DMS114 treated with DMSO at 0.1 percent for 48 hours (cell line): ENCODE data around the gene RAP2B.
"Not testable (repeated sequence)": the region's sequence is repeated elsewhere in the genome, so short reads cannot be mapped to it uniquely, and the experiment has no call there.

Experiments used
- DNase-seq: peaks from one replicate; lab custom pipeline; 2025; ENCODE audit not compliant: unreplicated experiment; lab: John Stamatoyannopoulos, UW

RAP2B gene

GRCh38 chr3:153161714-153162512, at the start of gene RAP2B:
Gene RAP2B (plus strand): TSS chr3:153162226. CDS start chr3:153162694, 468 bp downstream.
- DNase-seq, result peak; percentile 64

DNA sequence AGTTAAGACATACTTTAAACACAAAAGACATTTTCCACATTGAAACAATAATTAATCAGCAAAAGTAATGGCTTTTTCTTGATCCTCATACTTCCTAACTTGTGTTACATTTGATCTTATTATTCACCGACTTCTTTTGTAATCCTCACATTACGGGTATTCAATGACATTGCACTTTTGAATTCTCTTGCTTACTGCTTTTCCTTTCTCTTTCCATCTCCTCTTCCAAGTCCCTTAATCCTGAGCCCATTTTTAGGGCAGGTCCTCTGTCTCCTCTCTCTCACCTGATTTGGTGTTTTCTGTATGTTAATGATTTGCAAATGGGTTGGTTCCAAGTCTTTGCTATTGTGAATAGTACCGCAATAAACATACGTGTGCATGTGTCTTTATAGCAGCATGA, 48.5 kb upstream of the RAP2B start:
- DNase-seq, result no peak

DNA sequence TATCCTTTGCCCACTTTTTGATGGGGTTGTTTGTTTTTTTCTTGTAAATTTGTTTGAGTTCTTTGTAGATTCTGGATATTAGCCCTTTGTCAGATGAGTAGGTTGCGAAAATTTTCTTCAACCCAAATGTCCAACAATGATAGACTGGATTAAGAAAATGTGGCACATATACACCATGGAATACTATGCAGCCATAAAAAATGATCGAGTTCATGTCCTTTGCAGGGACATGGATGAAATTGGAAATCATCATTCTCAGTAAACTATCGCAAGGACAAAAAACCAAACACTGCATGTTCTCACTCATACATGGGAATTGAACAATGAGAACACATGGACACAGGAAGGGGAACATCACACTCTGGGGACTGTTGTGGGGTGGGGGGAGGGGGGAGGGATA, 47.8 kb upstream of the RAP2B start:
- DNase-seq, result not testable (repeated sequence)

GRCh38 chr3:153115326-153115725, 46.7 kb upstream of the RAP2B start:
- no peak for DNase-seq

DNA sequence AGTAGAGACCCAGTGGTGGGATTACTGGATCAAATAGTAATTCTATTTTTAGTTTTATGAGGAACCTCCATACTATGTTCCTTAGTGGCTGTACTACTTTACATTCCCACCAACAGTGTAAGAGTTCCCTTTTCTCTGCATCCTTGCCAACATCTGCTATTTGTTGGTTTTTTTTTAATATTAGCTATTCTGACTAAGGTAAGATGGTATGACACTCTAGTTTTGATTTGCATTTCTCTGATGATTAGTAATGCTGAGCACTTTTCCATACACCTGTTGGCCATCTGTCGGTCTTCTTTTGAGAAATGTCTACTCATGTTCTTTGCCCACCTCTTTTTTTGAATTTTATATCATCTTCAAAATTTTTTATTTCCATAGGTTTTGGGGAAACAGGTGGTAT, 34.2 kb upstream of the RAP2B start:
- no peak for DNase-seq

DNA sequence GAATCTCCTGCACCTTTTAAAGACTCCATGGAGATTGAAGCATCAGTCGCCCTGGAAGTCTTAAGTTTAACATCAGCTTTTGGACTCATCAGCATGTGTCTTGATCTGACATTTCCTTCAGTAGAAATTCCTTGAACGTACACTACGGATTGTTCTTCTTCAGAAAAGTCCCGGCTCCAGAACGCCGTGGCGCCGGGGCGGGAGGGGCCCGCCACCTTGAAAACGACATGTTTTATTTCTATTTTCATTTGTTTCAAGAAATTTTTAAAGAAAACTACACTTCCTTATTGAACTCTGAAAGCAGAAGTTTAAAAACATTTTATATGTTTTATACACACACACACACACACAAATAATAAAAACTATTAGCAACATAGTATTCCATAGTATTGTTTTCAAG, 32.6 kb upstream of the RAP2B start:
- DNase-seq, result no peak

- DNase-seq, result no peak
These were observed 32.2 kb upstream of the RAP2B start for GRCh38 chr3:153129866-153130265.

DNA sequence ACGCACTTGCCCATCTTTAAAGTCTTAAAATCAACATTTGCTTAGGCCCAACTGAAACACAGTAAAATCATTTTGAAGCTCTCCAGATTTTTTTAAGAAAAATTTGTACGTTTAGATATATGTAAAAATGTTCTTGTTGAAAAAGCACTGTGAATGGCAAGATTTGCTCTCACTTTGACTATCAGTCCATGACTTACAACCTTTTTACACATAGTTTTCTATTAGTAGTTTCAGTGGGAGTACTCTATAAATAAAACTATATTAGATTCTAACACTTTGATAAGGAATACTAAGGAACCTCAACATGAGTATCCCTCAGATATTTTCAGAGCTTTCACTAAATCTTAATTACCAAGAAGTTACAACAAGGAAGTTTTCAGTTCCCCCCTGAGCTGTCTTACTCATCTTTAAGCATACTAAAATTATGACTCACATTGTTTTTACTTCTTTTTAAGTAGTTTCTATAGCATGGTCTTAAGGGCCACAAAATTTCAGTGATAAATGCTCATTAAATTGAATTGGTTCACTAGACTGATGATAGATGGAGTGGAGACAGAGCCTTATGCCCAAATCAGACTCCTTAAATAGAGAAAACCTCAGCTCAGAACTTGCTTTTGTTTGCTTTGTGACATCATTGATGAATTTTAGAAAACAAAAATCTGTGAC, 31.6 kb upstream of the RAP2B start:
- no peak for DNase-seq

DNA sequence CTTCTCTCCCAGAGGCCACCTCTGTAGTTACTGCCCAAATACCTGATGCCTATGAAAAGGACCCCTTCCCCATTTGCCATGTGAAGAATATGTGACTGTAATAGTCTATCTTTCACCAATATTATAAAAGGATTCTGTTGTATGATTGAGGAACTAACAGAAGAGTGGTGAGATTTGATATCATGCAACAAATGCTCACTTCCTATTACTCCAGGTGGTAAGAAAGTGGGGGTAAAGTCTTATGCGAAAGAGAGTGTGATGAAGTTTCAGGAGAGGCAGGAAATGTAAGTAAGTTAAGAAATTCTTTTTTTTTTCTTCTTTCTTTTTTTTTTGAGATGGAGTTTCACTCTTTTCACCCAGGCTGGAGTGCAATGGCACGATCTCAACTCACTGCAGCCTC, 24.4 kb upstream of the RAP2B start:
- DNase-seq, result no peak

DNA sequence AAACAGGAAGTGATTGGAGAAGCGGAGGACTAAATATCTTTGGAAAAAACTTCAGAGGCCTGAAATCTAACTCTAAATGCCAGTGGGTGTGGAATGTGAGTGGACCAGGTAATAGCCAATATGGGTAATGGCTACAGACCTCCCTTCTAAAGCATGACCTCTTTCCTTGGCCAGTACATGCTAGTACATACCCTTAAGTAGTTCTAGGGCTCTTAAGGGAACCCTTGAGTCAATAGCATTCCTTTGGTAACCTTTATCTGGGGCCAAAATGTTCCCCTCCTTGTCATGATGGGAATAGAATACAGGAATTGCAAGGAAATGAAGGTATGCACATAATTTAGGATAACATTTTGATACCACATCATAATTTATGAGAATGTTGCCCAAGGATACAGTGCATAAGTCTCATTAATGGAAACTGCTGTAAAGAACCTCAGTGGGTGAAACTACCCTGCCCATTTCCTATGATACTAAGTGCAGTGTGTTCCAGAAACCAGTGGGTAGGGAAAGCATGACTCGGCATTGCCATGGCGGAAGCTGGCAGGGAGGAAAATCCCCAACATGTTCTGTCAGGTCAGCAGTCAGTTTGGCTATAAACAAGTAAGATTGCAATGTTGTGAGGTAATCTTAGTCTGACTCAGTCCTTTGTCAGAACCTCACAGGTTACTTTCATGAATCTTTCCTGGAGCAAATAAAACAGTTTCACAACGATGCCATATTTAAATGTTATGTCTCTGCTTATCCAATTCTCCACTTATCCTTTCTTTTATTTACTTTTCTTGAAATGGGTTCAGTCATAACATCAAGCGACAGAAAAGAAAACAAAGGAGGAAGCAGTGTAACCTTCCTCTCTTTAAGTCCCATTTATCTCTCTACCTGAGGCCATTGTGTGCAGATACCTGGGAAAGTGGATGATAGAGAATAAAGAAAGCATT, 23.5 kb upstream of the RAP2B start:
- no peak for DNase-seq

GRCh38 chr3:153142961-153143360, 19.1 kb upstream of the RAP2B start:
- DNase-seq, result no peak

- no peak for DNase-seq
These were observed 18.0 kb upstream of the RAP2B start for GRCh38 chr3:153144071-153144470.

- DNase-seq, result no peak
These were observed 17.2 kb upstream of the RAP2B start for GRCh38 chr3:153144779-153145178.

DNA sequence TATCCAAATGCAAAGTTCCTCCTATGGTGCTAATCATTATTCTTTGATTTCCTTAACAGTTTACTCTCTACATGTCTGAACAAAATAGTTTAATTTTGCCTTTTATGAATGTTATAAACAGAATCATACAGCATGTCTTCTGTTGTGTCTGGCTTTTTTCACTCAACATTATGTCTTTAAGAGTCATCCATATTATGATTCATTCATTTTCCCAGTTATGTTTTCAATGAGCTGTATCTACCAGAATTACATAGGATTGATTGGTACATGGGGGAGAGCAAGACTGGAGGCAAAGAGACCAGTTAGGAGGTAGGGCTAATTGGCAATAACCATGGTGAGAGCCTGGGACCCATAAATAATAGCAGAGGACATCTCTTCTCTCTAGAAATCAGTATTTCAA, 16.6 kb upstream of the RAP2B start:
- no peak for DNase-seq

- no peak for DNase-seq
These were observed 15.6 kb upstream of the RAP2B start for GRCh38 chr3:153146191-153147053.

DNA sequence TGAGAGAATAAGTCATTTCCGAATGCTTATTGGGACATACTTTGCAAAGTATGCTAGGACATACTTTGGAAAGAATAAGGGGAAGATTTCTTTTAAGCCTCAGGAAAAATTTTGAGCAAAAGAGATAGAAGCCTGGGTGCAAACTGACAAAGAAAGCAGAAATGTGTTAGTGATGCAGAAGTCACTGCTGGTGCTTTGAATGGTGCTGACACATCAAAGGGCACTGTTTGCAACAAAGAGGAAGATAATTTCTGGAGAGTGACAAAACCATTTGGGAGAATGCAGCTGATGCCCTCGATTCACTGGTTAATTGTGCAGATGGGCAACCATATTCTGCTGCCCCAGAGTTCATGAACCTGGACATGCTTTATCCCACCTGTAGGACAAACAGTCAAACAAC, 11.0 kb upstream of the RAP2B start:
- DNase-seq, result no peak

DNA sequence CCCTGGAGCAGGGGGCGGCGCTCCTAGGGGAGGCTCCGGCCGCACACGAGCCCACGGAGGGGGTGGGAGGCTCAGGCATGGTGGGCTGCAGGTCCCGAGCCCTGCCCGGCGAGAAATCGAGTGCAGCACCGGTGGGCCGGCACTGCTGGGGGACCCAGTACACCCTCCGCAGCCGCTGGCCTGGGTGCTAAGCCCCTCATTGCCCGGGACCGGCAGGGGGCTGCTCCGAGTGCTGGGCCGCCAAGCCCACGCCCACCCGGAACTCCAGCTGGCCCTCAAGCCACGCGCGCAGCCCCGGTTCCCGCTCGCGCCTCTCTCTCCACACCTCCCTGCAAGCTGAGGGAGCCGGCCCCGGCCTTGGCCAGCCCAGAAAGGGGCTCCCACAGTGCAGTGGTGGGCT, 6.2 kb upstream of the RAP2B start:
- DNase-seq, result not testable (repeated sequence)

DNA sequence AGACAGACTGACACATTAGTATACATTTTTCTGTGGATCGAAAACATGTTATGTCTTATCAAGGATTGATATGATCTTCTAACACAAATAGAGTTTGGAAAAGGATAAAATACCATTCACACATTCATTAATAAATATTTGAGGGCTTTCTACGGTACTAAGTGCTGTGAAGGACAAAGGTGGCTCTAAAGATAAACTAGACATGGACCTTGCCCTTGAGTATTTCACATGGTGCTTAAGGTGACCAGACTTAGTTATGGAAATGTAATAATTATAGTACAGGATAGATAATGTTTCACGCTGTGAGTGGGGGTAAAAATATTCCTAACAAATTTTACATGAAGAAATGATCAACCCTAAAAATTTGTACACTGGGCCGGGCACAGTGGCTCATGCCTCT, 3.8 kb upstream of the RAP2B start:
- DNase-seq, result no peak

- no peak for DNase-seq
These were observed 2.9 kb upstream of the RAP2B start for GRCh38 chr3:153158961-153159735.
